Measurements from ENCODE around the gene CEBPZOS.
A peak's percentile ranks its signal among the peaks of the same experiment; 100 is the strongest.
"Not testable (repeated sequence)": the region's sequence is repeated elsewhere in the genome, so short reads cannot be mapped to it uniquely, and the experiment has no call there.

The CEBPZOS gene

GRCh38 chr2:37223131-37223530, 26.8 kb downstream of the CEBPZOS start:
- DNase-seq (ENCODE audit: low read depth in 2 of 2) = no peak
- no peak overlapping the region for H3K4me3 ChIP-seq (replicated peaks in 1 of 2; ENCODE audit: low read depth in 2 of 2, low read length in 2 of 2)
- TF ChIP-seq, protein P1, sequence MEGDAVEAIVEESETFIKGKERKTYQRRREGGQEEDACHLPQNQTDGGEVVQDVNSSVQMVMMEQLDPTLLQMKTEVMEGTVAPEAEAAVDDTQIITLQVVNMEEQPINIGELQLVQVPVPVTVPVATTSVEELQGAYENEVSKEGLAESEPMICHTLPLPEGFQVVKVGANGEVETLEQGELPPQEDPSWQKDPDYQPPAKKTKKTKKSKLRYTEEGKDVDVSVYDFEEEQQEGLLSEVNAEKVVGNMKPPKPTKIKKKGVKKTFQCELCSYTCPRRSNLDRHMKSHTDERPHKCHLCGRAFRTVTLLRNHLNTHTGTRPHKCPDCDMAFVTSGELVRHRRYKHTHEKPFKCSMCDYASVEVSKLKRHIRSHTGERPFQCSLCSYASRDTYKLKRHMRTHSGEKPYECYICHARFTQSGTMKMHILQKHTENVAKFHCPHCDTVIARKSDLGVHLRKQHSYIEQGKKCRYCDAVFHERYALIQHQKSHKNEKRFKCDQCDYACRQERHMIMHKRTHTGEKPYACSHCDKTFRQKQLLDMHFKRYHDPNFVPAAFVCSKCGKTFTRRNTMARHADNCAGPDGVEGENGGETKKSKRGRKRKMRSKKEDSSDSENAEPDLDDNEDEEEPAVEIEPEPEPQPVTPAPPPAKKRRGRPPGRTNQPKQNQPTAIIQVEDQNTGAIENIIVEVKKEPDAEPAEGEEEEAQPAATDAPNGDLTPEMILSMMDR (IDR thresholded peaks at IDR 0.05; ENCODE audit: low read depth, low read length) = no peak

GRCh38 chr2:37224063-37224462, 27.8 kb downstream of the CEBPZOS start:
- no peak overlapping the region for H3K4me3 ChIP-seq (replicated peaks in 1 of 2; ENCODE audit: low read depth in 2 of 2, low read length in 2 of 2)
- TF ChIP-seq, protein P1 (IDR thresholded peaks at IDR 0.05; ENCODE audit: low read depth, low read length) = no peak
- no peak for DNase-seq (ENCODE audit: low read depth in 2 of 2)

DNA sequence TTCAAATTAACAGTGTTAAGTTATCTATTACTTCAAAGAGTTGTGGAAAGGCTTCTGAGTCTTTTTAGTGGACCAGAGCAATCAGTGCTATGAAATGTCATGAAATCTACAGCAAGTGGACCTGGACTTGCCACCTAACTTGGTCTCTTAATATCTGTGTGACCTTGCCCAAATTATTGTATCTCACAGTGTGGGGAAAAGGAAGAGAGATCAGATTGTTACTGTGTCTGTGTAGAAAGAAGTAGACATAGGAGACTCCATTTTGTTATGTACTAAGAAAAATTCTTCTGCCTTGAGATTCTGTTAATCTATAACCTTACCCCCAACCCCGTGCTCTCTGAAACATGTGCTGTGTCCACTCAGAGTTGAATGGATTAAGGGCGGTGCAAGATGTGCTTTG, 28.8 kb downstream of the CEBPZOS start:
- not testable (repeated sequence) for DNase-seq (ENCODE audit: low read depth in 2 of 2); H3K4me3 ChIP-seq (replicated peaks in 1 of 2; ENCODE audit: low read depth in 2 of 2, low read length in 2 of 2)

DNA sequence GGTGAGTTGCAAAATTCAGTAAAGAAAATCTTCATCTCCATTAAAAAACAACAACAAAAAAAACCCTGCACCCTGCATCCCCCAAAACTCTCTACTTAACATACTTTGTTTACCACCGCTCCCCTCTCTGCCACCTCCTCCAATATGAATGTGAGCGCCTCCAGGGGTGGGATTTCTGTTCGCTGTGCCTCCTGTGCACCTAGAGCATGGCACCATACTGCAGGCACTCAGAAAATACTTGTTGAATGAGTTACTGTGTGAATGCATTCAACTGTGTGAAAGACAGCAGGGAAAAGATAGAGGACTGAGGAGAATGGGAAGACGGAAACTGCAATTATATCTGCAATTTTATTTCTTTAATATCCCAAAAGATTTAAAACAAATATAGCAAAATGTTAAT, 30.6 kb downstream of the CEBPZOS start:
- DNase-seq (ENCODE audit: low read depth in 2 of 2) = no peak
- TF ChIP-seq, protein P1 (IDR thresholded peaks at IDR 0.05; ENCODE audit: low read depth, low read length) = no peak
- H3K4me3 ChIP-seq (replicated peaks in 1 of 2; ENCODE audit: low read depth in 2 of 2, low read length in 2 of 2) = no peak overlapping the region

DNA sequence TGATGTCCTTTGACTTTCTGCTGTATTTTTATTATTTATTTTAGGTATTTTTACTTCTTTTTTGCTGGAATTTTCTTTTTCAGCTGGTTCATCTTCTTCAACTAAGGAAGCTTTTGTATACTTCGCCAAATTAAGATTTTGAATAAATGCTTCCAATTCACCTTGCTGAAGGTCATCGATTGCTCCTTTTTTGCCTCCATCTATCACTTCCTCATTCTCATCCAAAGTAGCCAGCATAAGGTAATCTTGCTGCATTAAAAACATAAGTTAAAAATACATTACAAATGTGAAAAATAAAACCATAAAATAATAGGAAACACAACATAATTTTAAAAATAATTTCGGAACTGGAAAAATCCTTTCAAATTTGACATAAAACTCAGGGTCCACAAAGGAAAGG, 32.5 kb downstream of the CEBPZOS start:
- TF ChIP-seq, protein P1 (IDR thresholded peaks at IDR 0.05; ENCODE audit: low read depth, low read length) = no peak
- no peak for DNase-seq (ENCODE audit: low read depth in 2 of 2)
- no peak overlapping the region for H3K4me3 ChIP-seq (replicated peaks in 1 of 2; ENCODE audit: low read depth in 2 of 2, low read length in 2 of 2)

DNA sequence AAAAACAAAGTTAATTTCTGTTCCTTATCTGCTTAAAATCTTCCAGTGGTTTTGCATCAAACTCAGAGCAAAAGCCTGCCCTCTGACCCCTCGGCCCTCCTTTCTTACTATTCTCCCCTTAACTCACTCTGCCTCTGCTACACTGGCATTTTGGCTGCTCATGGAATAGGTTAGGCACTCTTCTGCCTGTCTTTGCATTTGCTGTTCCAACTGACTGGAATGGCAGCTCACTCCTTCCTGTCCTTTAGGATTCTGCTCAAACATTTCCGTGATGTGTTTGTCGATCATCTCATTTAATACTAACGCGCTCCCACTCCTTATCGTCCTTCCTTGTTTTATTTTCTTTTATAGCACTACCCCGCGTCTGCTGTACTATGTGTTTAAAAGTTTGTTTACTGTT, 34.3 kb downstream of the CEBPZOS start:
- H3K4me3 ChIP-seq (replicated peaks in 1 of 2; ENCODE audit: low read depth in 2 of 2, low read length in 2 of 2) = peak overlapping the region; percentile 92 to 98
- TF ChIP-seq, protein P1 (IDR thresholded peaks at IDR 0.05; ENCODE audit: low read depth, low read length) = no peak
- DNase-seq (ENCODE audit: low read depth in 2 of 2) = peak; percentile 10 to 20

DNA sequence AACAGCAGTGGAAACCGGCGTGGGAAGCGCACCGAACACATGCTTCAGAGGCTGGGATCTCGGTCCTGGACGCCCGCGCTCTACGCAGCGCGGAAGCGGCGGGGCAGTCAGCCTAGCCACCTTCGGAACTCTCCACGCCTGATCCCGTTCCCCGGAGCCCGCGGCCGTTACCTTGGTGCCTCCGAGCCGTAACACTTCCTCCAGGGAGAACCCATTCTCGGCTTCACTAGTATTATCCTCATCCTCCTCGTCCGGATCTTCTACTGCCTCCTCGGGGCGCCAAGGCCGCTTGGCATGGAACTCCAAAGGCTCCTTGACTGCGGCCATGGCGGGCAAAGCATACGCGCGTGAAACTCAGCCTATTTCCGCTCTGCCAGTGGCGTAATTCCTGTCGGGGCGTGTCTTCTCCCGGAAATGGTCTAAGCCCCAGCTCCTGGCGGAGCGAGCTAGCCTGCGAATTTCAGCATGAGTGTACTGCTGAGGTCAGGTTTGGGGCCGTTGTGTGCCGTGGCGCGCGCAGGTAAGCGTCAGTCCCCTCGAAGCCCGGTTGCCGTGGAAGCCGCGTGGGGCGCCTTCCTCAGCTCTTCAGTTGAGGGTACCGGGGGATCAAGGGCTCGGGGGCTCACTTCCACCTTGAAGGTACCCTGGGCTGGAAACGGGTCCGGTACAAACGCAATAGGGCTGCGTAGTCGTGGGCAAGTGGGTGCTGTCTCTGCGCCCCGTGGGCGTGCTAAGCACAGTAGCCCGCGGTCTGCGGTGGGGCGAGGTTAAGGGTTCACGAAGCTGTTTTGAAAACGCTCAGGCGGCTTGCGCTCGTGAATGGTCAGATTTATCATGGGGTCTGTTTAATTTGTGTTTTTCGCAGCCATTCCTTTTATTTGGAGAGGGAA, 35.2 kb downstream of the CEBPZOS start, which contains the start of the genes CEBPZ and NDUFAF7:
Gene CEBPZ (minus strand): TSS at position 356 of the 890 bp plus-strand sequence. CDS start 29 bp downstream, at position 327.
Gene NDUFAF7 (plus strand): TSS at position 418 of the 890 bp plus-strand sequence. CDS start 48 bp downstream, at position 466.
- TF ChIP-seq, protein P1 (IDR thresholded peaks at IDR 0.05; ENCODE audit: low read depth, low read length) = no peak
- peak within 1 kb of the TSS; percentile 92 to 98 for H3K4me3 ChIP-seq (replicated peaks in 1 of 2; ENCODE audit: low read depth in 2 of 2, low read length in 2 of 2)
- DNase-seq (ENCODE audit: low read depth in 2 of 2) = peak; percentile 93 to 94

Measured in cardiac fibroblast (primary cell).